NCI-H1694 (cell line): ENCODE data around the gene PAAF1.
"Not testable (repeated sequence)": the region's sequence is repeated elsewhere in the genome, so short reads cannot be mapped to it uniquely, and the experiment has no call there.

Experiments used
- DNase-seq: peaks from one replicate; lab custom pipeline; 2025; lab: John Stamatoyannopoulos, UW

PAAF1 gene

DNA sequence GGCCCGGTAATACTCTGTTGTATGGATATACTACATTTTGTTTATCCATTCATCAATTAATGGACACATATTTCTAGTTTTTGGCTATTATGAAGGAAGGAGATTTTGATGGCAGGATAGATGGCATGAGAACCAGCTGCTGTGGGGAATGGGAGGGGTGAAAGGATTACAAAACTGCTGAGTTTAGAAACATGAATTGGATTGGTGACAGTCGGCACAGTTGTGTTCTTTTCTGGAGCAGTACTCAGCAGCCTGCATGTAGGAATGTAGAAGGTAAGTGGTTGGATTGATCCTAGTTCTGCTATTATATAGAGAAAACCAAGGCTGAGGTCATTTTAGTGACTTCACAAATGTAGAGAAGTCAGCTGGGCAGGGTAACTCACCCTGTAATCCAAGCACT lies 7.1 kb downstream of the PAAF1 start:
- no peak for DNase-seq

DNA sequence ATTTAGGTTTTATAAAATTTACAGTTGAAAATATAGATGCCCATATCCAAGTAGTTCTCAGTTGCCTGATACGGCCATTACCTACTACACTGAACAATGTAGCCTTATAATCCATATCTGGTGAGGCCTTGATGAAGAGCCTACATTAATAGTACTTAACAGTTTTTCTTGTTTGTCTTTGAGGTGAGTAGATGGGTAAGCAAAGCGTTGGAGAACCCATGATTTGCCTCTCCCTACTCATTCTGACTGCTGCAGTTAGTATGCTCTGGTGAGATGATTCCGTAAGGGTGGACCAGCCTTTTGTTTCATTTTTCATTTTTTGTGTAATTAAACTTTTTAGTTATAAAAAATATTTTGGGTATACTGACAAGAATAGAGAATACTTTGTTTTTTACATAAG lies 11.4 kb downstream of the PAAF1 start:
- no peak for DNase-seq

- no peak for DNase-seq
Measured at GRCh38 chr11:73889019-73889418, 12.2 kb downstream of the PAAF1 start.

DNA sequence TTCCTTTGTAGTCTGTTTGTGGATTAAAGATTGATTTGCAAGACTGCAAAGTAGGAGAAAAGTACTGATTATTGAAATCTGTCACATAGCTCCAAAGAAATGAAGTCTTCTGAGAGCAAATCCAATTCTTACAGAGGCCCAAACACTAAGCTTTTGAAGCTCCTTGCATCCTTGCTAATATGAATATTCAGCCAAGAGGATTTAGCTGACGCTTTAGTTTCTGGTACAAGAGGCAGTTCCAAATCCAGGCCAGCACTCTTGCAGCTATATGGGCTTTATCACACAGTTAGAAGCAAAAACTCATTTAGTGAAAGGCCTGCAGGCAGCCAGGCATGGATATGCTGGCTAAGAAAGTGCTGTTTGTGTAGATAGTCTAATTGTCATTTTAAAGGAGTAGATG lies 12.7 kb downstream of the PAAF1 start:
- DNase-seq = no peak

- no peak for DNase-seq
Measured at GRCh38 chr11:73893041-73893440, 16.2 kb downstream of the PAAF1 start.

DNA sequence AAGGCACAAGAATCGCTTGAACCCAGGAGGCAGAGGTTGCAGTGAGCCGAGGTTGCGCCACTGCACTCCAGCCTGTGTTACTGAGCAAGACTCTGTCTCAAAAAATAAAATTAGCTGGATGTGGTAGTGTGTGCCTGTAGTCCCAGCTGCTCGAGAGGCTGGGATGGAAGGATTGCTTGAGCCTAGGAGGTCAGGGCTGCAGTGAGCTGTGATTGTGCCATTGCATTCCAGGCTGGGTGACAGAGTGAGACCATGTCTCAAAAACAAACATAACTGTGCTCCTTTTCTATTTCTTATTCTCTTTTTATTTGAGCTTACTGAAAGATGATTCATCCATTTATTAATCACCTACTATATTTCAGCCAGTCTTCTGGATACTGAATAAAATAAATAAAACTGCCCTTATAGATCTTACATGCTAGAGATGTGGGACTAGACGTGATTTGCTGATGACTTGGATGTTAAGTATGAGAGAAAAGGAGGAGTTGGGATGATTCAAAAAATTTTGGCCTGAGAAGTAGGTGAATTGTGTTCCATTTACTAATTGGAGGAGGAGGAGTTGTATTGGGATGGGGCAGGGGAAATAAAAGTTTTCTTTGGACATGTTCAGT lies 18.0 kb downstream of the PAAF1 start:
- DNase-seq = no peak

GRCh38 chr11:73902303-73902702 lies 25.5 kb downstream of the PAAF1 start:
- no peak for DNase-seq

- DNase-seq = no peak
Measured at GRCh38 chr11:73907191-73907590, 30.4 kb downstream of the PAAF1 start.

GRCh38 chr11:73912026-73912425 lies 35.2 kb downstream of the PAAF1 start:
- DNase-seq = no peak

GRCh38 chr11:73913472-73913871 lies 36.7 kb downstream of the PAAF1 start:
- no peak for DNase-seq

GRCh38 chr11:73914284-73914683 lies 37.5 kb downstream of the PAAF1 start:
- no peak for DNase-seq

DNA sequence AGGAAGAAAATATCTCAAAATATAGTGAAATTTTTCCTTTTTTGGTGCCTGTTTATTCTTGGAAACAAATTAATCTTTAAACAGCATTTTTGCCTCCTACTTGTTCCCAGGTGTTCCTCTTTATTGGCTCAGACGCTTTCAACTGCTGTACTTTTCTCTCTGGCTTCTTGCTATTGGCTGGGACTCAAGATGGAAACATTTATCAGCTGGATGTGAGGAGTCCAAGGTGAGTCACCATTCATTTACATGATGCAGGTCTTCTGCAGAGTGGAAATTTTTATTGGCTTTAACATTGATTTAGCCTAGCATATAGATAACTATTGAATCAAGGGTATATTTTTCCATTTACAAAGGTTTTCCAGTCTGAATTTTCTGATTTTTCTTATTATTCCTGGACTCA lies 39.6 kb downstream of the PAAF1 start:
- DNase-seq = no peak

- no peak for DNase-seq
Measured at GRCh38 chr11:73921180-73921579, 44.4 kb downstream of the PAAF1 start.

- no peak for DNase-seq
Measured at GRCh38 chr11:73929388-73929787, 52.6 kb downstream of the PAAF1 start.

- DNase-seq = peak; percentile 13
Measured at GRCh38 chr11:73931039-73931645, 54.3 kb downstream of the PAAF1 start.

DNA sequence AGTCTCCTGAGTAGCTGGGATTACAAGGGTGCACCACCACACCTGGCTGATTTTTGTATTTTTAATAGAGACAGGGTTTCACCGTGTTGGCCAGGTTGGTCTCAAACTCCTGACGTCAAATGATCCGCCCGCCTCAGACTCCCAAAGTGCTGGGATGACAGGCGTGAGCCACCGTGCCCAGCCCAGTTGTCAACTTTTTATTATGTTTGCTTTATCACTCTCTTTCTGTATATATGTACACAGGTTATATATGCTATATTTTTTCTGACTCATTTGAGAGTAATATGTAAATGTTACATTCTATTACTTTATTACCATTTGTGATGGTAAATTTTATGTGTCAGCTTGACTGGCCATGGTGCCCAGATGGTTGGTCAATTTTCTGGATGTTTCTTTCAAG lies 55.2 kb downstream of the PAAF1 start:
- no peak for DNase-seq

DNA sequence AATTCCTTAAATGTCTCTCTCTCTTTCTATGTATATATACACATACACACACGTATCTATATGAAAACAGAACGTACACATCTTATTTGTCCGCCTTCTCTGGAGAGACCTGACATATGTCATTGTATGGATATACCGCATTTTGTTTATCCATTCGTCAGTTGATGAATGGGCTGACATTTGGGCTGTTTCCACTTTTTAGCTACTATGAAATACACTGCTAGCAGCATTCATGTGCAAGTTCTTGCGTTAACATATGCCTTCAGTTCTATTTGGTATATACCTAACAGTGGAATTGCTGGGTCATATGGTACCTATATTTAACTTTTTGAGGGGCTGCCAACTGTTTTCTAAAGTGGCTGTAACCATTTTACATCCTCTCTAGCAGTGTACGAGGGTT lies 56.0 kb downstream of the PAAF1 start:
- DNase-seq = no peak

- not testable (repeated sequence) for DNase-seq
Measured at GRCh38 chr11:73936047-73936446, 59.2 kb downstream of the PAAF1 start.

DNA sequence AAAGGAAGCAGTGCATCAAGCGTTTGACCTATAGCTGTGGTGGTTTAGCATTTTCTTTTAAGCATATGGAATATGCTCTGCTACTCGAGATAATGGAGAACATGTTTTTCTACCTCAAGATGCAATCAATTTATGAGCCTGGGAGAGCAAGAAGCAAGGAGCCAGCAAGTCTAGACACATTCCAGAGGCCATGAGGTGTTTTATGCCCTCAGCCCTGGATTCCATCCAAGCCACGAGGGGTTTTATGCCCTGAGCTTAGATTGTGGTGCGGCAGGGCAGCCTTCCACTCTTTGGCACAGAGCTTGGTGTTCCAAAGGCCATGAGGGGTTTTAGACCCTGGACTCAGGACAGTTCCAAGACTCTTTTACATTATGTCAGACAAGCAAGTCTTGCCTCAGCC lies 62.3 kb downstream of the PAAF1 start:
- no peak for DNase-seq

GRCh38 chr11:73940801-73941570 lies 64.2 kb downstream of the PAAF1 start:
- DNase-seq = no peak

GRCh38 chr11:73942010-73942409 lies 65.2 kb downstream of the PAAF1 start:
- no peak for DNase-seq

DNA sequence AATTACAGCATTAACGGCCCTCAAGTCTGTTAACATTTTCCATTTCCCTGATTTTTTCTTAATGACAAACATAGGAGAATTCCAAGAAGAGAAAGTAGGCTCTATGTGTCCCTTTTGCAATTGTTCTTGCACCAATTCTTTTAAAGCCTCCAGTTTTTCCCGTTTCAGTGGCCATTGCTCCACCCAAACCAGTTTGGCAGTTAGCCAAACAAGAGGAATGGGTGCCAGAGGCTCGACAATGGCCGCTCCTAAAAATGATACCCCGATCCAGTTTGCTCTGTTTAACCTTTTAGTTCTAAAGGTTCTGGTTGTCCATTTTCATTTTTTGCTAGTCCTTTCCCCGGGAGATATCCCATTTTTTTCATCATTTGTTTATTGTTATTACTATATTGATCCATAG lies 67.3 kb downstream of the PAAF1 start:
- no peak for DNase-seq

GRCh38 chr11:73944901-73945300 lies 68.1 kb downstream of the PAAF1 start:
- DNase-seq = no peak

GRCh38 chr11:73945396-73945795 lies 68.6 kb downstream of the PAAF1 start:
- no peak for DNase-seq
